DOHH2 (cell line): ENCODE data around the gene NGRN.

Experiments
- CTCF ChIP-seq: fragments of 200-600 bp; sonication (generic); IDR thresholded peaks from one replicate; pipeline ENCODE4 v1.5.1; 2014; ENCODE audit warnings: antibody characterized with exemption, mild to moderate bottlenecking, low read depth, low read length; ENCODE audit not compliant: poor library complexity, severe bottlenecking
- EZH2phosphoT487 ChIP-seq: fragments of 200-600 bp; sonication (generic); IDR thresholded peaks from 2 replicates; pipeline ENCODE4 v1.6.1; 2017; ENCODE audit warnings: borderline replicate concordance, mild to moderate bottlenecking, antibody characterized with exemption, low read length, moderate library complexity, mixed read lengths

- TF ChIP-seq CTCF: no peak
- no peak for TF ChIP-seq EZH2phosphoT487
Measured at GRCh38 chr15:90223441-90224165, 41.9 kb upstream of the NGRN start.
